WI38 (cell line): ENCODE data around the gene PRKAR1B.
"Not testable (repeated sequence)": the region's sequence is repeated elsewhere in the genome, so short reads cannot be mapped to it uniquely, and the experiment has no call there.

ENCODE experiments used
- H3K4me3 ChIP-seq: 2 replicates; pipeline ENCODE4 v1.5.1; 2011; ENCODE audit warnings: low read depth, mild to moderate bottlenecking, control low read depth, low read length
- TF ChIP-seq, protein P1 (sequence below): IDR thresholded peaks from 2 replicates; pipeline ENCODE4 v1.5.1; 2012; ENCODE audit warnings: low read depth, mild to moderate bottlenecking, control low read depth, low read length

The PRKAR1B gene

DNA sequence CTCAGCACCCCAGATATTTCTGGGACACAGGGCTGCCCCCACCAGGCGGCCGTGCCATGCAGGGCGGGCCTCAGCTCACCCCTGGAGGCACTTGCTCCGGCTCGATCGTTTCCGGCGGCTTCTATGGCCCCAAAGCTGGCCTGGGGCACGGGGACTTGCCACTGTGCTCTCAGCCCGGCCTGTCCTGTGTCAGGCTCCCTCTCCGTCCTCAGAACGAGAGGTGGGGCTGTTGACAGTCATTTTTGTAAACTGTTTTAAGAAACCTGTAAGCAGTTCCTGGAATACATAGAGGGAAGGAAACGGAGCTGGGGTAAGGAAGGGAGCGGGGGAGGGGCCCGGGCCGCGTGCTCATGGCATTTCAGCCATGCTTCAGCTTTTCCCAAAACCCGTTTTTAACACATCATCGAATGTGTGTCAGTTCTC, 30.7 kb upstream of the PRKAR1B start:
- TF ChIP-seq, protein P1, sequence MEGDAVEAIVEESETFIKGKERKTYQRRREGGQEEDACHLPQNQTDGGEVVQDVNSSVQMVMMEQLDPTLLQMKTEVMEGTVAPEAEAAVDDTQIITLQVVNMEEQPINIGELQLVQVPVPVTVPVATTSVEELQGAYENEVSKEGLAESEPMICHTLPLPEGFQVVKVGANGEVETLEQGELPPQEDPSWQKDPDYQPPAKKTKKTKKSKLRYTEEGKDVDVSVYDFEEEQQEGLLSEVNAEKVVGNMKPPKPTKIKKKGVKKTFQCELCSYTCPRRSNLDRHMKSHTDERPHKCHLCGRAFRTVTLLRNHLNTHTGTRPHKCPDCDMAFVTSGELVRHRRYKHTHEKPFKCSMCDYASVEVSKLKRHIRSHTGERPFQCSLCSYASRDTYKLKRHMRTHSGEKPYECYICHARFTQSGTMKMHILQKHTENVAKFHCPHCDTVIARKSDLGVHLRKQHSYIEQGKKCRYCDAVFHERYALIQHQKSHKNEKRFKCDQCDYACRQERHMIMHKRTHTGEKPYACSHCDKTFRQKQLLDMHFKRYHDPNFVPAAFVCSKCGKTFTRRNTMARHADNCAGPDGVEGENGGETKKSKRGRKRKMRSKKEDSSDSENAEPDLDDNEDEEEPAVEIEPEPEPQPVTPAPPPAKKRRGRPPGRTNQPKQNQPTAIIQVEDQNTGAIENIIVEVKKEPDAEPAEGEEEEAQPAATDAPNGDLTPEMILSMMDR: no peak

DNA sequence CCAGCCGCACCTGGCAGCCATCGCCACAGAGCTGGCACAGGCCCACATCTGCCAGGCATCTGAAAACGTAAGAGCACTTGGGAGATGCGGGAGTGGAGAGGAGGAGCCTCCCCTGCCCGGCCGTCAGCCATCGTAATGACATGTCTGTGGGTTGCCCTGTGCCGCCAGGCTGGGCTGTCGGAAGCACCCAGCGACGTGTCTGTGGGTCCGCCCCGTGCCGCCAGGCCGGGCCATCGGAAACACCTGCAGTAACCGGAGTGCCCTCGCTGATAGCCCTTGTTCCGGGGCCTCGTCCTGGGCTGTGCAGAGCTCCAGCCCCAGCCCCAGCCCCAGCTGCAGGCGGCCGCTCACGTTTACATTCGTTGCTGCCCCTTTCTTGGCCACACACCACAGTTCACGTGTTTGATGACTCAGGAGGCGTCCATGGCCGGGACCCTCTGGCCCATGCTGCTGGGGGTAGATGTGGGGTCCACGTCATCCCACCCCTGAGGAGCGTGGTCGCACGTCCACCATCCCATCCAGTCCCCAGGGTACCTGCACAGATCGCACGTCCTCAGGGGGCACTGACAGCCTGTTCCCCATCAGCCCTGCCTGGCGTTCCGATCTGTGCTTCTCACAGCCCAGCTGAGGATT, 30.0 kb upstream of the PRKAR1B start:
- TF ChIP-seq, protein P1: no peak
- no peak overlapping the region for H3K4me3 ChIP-seq

More for the DNA sequence above, 30.7 kb upstream of the PRKAR1B start:
- no peak overlapping the region for H3K4me3 ChIP-seq

DNA sequence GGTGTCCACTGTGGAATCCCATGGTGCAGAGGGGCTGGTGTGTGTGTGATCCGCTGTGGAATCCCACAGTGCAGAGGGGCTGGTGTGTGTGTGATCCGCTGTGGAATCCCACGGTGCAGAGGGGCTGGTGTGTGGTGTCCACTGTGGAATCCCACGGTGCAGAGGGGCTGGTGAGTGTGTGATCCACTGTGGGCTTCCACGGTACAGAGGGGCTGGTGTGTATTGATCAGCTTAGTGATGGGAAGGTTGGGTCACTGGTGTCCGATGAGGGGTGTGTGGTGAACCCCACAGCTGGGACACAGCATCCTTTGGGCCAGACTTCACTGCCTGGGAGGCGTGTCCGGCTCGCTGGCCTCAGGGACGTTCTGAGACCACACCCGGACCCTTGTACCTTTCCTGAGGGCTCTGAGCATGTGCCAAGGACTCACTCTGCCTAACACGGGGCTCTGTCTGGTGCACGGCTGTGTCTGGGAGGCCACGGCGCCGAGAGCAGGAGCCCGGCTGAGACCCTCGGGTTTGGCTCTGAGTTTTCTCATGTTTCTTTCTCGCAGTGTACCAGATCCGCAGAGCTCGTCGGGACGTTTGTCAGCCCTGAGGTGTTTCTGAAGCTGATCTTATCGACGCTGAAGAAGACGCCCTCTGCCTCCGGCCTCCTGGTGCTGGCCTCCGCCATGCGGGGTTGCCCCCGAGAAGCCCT, 29.3 kb upstream of the PRKAR1B start:
- TF ChIP-seq, protein P1: no peak
- no peak overlapping the region for H3K4me3 ChIP-seq

DNA sequence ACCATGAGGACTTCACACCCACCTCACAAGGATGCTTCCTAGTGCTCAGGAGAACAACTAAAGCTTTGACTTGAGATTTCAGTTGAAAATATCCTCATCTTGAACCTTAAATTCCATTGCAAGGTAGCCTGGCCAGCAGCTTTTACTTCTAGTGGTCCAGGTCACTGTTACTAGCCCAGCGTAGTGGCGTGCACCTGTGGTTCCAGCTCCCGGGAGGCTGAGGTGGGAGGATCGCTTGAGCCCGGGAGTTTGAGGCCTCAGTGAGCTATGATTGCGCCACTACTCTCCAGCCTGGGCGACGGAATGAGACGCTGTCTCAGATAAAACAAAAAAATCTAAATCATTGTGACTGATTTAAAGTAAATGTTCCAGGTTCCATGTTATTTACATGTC, 28.3 kb upstream of the PRKAR1B start:
- no peak overlapping the region for H3K4me3 ChIP-seq
- TF ChIP-seq, protein P1: no peak

DNA sequence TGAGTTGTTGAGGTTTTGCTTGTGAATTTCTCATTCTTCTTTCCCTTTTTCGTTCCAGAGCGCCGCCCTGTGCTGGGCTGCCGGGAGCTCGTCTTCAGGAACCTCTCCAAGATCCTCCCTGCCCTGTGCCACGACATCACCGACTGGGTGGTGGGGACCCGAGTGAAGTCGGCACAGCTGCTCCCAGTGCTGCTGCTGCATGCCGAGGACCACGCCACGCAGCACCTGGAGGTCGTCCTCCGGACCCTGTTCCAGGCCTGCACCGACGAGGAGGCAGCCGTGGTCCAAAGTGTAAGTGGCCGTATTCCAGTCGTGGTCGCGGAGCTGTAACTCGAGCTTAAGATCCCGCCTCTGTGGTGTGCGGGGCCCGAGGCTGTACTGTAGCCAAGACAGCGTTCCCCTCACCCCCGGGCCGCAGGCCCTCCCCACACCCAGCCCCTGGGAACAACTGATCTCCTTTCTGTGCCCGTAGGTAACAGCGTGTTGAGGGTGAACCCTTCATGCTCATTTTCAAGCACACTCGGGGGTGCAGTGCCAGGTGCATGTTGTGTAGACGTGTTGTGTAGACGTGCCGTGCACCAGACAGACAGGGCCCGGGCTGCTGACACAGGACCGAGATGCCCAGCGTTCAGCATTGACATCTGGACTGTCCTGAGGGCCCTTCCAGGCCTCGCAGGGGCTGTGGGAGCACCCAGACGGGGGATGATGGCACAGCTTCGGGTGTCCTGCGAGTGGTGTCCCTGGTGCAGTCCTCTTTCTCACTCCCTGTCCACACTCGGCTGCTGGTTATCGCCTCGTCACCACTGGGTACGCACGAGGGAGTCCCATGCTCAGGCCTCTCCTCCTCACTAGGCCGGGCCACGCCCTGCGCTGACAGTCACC, 27.7 kb upstream of the PRKAR1B start:
- TF ChIP-seq, protein P1: no peak
- no peak overlapping the region for H3K4me3 ChIP-seq

DNA sequence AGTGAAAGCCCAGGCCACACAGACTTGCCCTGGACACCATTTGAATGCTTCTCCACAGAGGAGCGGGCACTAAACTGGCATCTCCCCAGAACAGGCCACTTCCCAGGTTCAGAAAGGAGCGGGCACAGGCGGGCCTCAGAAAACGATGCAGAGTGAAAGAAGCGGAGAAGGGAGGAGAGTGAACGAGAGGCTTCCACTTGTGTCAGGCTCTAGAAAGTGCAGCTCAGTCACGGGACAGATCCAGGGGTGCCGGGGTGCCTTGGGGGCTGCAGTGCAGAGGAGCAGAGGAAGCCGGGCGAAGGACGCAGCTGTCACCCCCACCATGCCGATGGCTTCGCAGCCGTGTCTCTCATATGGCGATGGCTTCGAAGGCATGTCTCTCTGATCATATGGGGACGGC, 26.1 kb upstream of the PRKAR1B start:
- TF ChIP-seq, protein P1: no peak
- H3K4me3 ChIP-seq: no peak overlapping the region

DNA sequence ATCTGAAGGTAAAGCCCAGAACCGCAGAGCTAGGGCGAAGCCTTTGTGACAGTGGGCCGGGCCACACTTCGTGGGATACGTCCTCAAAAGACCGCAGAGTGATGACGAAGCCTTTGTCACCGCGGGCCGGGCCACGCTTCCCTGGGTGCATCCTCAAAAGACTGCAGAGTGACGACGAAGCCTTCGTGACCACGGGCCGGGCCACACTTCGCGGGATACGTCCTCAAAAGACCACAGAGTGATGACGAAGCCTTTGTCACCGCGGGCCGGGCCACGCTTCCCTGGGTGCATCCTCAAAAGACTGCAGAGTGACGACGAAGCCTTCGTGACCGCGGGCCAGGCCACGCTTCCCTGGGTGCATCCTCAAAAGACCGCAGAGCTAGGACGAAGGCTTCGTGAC, 25.2 kb upstream of the PRKAR1B start:
- not testable (repeated sequence) for H3K4me3 ChIP-seq
